ENCODE data around the gene LRRC8D. TPM values are rescaled to one million over a fixed set of nuclear protein-coding genes. Genes with fewer than 3 reads are reported as not detected.

Gene LRRC8D
- total RNA-seq, 1 experiment from 2014 or later: 66.7 TPM

GRCh38 chr1:89833183-89834082 is 12.6 kb downstream of the LRRC8D start:
- no peak for DNase-seq (ENCODE audit: low read depth)

GRCh38 chr1:89834083-89834704 is 13.4 kb downstream of the LRRC8D start:
- DNase-seq (ENCODE audit: low read depth): no peak

- no peak for DNase-seq (ENCODE audit: low read depth)
Measured at GRCh38 chr1:89836252-89837035, 15.6 kb downstream of the LRRC8D start.

GRCh38 chr1:89837036-89837481 is 16.2 kb downstream of the LRRC8D start:
- no peak for DNase-seq (ENCODE audit: low read depth)

- no peak for DNase-seq (ENCODE audit: low read depth)
Measured at GRCh38 chr1:89837510-89837909, 16.7 kb downstream of the LRRC8D start.

- DNase-seq (ENCODE audit: low read depth): no peak
Measured at GRCh38 chr1:89839516-89839915, 18.7 kb downstream of the LRRC8D start.

GRCh38 chr1:89841507-89841906 is 20.7 kb downstream of the LRRC8D start:
- DNase-seq (ENCODE audit: low read depth): no peak

- no peak for DNase-seq (ENCODE audit: low read depth)
Measured at GRCh38 chr1:89842567-89843272, 21.9 kb downstream of the LRRC8D start.

DNA sequence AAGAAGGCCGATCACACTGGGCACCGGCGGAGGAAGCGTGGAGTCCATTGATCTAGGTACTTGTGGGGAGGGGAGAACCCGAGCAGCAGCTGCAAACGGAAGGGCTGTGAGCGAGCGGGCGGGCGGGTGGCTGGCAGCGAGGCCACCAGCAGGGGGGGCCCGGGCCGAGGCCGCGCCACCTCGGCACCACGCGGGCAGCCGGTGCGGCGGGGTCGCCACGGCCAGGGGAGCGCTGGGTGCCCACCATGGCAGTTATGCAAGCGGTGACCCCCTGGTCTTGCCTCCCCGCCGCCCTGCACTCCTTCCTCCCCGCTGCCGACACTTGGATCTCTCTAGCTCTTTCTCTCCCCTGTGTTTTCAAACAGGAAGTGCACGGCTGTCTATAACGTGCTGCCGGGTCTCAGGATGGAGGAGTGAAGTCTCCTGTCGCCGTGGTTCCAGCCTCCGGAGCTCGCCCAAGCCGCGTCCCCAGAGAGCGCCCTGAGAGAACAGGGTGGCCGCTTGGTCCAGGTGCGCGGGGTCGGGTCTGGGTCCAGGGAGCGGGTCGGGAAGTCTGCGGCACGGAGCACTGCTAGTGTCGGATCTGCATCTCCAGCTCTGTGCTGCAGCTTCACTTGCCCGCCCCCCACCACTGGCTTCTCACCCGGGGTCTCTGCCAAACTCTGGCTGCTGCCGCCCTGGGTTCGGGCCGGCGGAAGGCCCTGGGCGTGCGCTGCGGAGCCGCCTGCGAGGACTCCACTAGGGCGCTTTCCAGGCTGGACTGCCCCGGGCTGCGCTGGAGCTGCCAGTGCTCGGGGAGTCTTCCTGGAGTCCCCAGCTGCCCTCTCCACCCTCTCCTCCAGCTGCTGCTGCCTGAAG is 22.7 kb downstream of the LRRC8D start:
- peak; percentile 73 for DNase-seq (ENCODE audit: low read depth)

GRCh38 chr1:89844241-89844807 is 23.5 kb downstream of the LRRC8D start:
- peak; percentile 74 for DNase-seq (ENCODE audit: low read depth)

DNA sequence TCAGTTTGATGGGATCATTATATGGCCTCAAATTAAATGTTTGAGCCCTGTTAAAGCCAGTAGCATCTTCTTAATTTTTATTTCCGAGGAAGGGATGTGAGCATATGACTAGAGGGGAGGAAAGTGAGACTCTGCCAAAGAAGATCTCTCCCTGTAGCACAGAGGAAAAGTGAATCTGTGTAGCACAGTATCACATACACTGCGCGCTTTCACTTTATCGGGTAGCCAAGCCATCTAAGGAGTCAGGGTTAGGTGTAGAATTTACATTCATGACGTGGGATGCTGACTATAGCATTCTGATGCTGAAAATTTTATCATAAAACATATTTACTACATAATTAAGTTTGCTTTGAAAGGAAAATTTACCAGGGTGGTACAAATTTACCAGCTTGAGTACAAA is 24.0 kb downstream of the LRRC8D start:
- no peak for DNase-seq (ENCODE audit: low read depth)

GRCh38 chr1:89847191-89847729 is 26.4 kb downstream of the LRRC8D start:
- DNase-seq (ENCODE audit: low read depth): no peak

GRCh38 chr1:89850844-89851415 is 30.1 kb downstream of the LRRC8D start:
- DNase-seq (ENCODE audit: low read depth): no peak

DNA sequence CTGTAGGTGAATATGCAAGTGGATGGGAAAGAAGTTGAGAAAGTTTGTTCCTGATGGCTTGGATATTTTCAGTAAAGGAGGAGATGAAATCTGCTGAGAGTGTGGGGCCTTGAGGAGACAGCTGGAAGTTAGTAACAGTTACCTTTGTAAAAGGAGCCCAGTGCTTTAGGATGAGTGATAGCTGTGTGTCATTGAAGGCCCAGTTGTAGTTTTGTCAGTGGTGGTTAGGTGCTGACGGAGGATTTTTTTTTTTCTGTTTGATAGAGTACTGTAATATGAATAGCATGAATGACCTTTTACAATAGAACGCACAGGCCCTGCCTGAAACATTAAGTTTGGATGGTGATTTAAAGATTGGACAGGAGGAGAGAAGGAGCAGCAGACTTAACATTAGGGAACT is 33.3 kb downstream of the LRRC8D start:
- no peak for DNase-seq (ENCODE audit: low read depth)

- DNase-seq (ENCODE audit: low read depth): peak; percentile 74
Measured at GRCh38 chr1:89855413-89856123, 34.7 kb downstream of the LRRC8D start.

GRCh38 chr1:89863165-89863830 is 42.5 kb downstream of the LRRC8D start:
- DNase-seq (ENCODE audit: low read depth): no peak

- peak; percentile 89 for DNase-seq (ENCODE audit: low read depth)
Measured at GRCh38 chr1:89865498-89866382, 44.9 kb downstream of the LRRC8D start.
